Osteoblast (primary cell): Measurements from ENCODE around the gene ZNF385C. TPM values are rescaled to one million over a fixed set of nuclear protein-coding genes. Genes with fewer than 3 reads are reported as not detected.

Experiments
- DNase-seq: peaks from one replicate; pipeline ENCODE4 v3.0.0; 2011; ENCODE audit warnings: low spot score, mixed read lengths; ENCODE audit not compliant: insufficient read length; ENCODE audit errors: missing footprints
- H2AFZ ChIP-seq: 2 replicates; pipeline ENCODE4 v1.6.0; 2011; ENCODE audit warnings: mild to moderate bottlenecking, low read length
- H3K27ac ChIP-seq: 2 replicates; pipeline ENCODE4 v1.5.1; 2011; ENCODE audit warnings: mild to moderate bottlenecking, low read depth, low read length, moderate library complexity
- H3K27me3 ChIP-seq: 2 replicates; pipeline ENCODE4 v1.6.0; 2012; ENCODE audit warnings: mild to moderate bottlenecking, control low read depth, inconsistent platforms, low read length, moderate library complexity; ENCODE audit not compliant: insufficient read depth
- H3K36me3 ChIP-seq: 2 replicates; pipeline ENCODE4 v1.5.1; 2011; ENCODE audit warnings: mild to moderate bottlenecking, low read length, control low read depth, moderate library complexity; ENCODE audit not compliant: insufficient read depth
- H3K4me1 ChIP-seq: 2 replicates; pipeline ENCODE4 v1.5.1; 2011; ENCODE audit warnings: mild to moderate bottlenecking, low read length, control low read depth, moderate library complexity; ENCODE audit not compliant: insufficient read depth
- H3K4me2 ChIP-seq: 2 replicates; pipeline ENCODE4 v1.6.0; 2011; ENCODE audit warnings: mild to moderate bottlenecking, low read length; ENCODE audit not compliant: insufficient read depth
- H3K4me3 ChIP-seq: fragments of 200-600 bp; sonication (generic); 3 replicates; pipeline ENCODE4 v1.5.1; 2012; ENCODE audit warnings: mild to moderate bottlenecking, low read length, inconsistent platforms; ENCODE audit not compliant: insufficient read depth
- H3K79me2 ChIP-seq: 2 replicates; pipeline ENCODE4 v1.6.0; 2012; ENCODE audit warnings: mild to moderate bottlenecking, low read length, control low read depth, inconsistent platforms; ENCODE audit not compliant: insufficient read depth
- H3K9me3 ChIP-seq: 2 replicates; pipeline ENCODE4 v1.5.1; 2011; ENCODE audit warnings: low read depth, low read length, control low read depth
- H4K20me1 ChIP-seq: 2 replicates; pipeline ENCODE4 v1.6.0; 2012; ENCODE audit warnings: mild to moderate bottlenecking, low read length, control low read depth; ENCODE audit not compliant: insufficient read depth
- total RNA-seq: library from RNA; depleted of rRNA; stranded (reverse); fragments of >200 nt; gene quantifications from 2 replicates; pipeline ENCODE4 v1.2.3, GENCODE V29; 2012
- TF ChIP-seq, protein P1 (sequence below): IDR thresholded peaks from 2 replicates; pipeline ENCODE4 v1.5.1; 2011; ENCODE audit warnings: mild to moderate bottlenecking, low read depth, low read length, moderate library complexity; ENCODE audit errors: extremely low read depth

Gene ZNF385C
- total RNA-seq, 1 donor = not detected

DNA sequence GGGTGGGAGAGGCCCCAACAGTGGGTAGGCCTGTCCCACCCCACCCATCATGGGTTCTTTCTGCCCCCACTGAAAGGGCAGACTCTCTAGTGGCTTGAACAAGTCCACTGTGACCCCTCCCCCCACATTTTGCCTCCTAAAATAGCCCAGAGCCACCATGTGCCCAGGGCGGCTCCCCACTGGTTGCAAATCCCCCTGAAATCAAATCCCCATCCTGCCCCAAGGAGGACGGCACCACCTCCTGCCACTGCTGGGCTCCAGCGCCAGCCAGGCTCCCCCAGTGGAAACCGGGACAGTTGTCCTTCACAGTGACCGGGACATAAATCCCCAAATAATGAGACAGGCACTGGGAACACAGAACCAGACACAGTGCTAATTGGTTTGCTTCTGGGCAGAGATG is 20.5 kb downstream of the ZNF385C start:
- Histone ChIP-seq H3K4me2 (no peak overlapping the region), H3K79me2 (no peaks in the 10 kb centered on the region), H3K4me3 (no peak overlapping the region), H2AFZ (no peak overlapping the region), H4K20me1 (no peaks in the 10 kb centered on the region), H3K27me3 (peaks cover 12% of the 10 kb centered on the region), H3K4me1 (no peaks in the 10 kb centered on the region), H3K36me3 (no peaks in the 10 kb centered on the region), H3K9me3 (no peaks in the 10 kb centered on the region), H3K27ac (no peak overlapping the region)
- peak; percentile 30 for DNase-seq
- TF ChIP-seq, protein P1, sequence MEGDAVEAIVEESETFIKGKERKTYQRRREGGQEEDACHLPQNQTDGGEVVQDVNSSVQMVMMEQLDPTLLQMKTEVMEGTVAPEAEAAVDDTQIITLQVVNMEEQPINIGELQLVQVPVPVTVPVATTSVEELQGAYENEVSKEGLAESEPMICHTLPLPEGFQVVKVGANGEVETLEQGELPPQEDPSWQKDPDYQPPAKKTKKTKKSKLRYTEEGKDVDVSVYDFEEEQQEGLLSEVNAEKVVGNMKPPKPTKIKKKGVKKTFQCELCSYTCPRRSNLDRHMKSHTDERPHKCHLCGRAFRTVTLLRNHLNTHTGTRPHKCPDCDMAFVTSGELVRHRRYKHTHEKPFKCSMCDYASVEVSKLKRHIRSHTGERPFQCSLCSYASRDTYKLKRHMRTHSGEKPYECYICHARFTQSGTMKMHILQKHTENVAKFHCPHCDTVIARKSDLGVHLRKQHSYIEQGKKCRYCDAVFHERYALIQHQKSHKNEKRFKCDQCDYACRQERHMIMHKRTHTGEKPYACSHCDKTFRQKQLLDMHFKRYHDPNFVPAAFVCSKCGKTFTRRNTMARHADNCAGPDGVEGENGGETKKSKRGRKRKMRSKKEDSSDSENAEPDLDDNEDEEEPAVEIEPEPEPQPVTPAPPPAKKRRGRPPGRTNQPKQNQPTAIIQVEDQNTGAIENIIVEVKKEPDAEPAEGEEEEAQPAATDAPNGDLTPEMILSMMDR = no peak

DNA sequence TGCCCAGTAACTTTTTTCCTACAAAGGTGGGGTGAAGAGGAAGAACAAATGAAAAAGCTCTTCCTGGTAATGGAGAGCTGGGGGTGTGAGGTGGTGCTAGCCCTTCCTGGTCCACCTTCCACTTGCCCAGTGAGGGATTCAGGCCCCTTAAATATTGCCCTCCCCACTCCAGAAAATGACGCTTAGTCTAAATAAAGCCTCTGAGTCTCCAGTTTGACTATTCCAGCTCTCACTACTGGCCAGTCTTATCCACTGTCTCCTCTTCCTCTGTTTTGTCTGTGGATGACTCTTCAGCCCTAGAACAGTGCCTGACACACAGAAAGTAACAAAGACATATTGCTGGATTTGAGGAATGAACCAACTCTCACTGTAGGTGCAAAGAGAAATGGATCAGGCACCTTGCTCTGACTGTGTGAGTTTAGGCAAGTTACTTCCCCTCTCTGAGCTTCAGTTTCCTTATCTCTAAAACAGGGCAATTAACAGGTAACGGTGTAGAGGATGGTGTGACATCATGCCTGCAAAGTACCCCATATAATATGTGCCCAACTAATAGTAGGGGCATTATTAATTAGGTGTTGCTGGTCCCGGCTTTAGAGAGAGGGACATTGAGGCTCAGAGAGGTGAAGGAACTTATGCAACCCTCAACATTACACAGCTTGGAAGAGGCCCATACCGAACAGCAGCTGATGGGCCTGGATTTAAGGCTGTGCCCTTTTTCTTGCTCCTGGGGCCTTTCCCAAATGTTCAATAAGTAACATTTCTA is 21.3 kb downstream of the ZNF385C start:
- Histone ChIP-seq H3K27me3 (peaks cover 20% of the 10 kb centered on the region), H3K4me2 (no peak overlapping the region), H3K79me2 (no peaks in the 10 kb centered on the region), H3K27ac (no peak overlapping the region), H2AFZ (no peak overlapping the region), H3K9me3 (no peaks in the 10 kb centered on the region), H4K20me1 (no peaks in the 10 kb centered on the region), H3K4me3 (no peak overlapping the region), H3K4me1 (no peaks in the 10 kb centered on the region), H3K36me3 (no peaks in the 10 kb centered on the region)
- peak; percentile 77 for DNase-seq
- TF ChIP-seq, protein P1 = no peak

DNA sequence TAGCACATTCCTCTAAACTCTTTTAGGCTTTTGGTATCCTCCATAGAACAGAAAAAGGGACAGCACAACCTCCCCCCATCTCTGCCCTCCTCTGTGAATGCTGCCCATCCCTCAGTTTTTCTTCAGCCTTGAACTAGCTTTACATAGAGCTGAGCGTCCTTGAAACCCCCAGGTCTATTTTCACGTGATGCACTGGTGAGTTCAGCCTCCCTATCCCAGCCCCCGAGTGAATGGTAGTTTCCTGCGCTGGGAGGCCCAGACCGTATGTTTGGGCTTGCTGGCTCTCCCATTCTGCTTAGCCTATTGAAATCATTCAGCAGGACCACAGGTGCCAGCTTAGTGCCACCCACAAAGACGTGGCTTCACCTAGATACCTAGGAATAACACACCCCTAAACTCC is 22.5 kb downstream of the ZNF385C start:
- peak; percentile 63 for DNase-seq
- Histone ChIP-seq H3K27ac (no peak overlapping the region), H2AFZ (no peak overlapping the region), H3K4me2 (no peak overlapping the region), H3K36me3 (no peaks in the 10 kb centered on the region), H3K9me3 (no peaks in the 10 kb centered on the region), H3K27me3 (peaks cover 31% of the 10 kb centered on the region), H3K79me2 (no peaks in the 10 kb centered on the region), H4K20me1 (no peaks in the 10 kb centered on the region), H3K4me1 (no peaks in the 10 kb centered on the region), H3K4me3 (no peak overlapping the region)
- TF ChIP-seq, protein P1 = no peak

DNA sequence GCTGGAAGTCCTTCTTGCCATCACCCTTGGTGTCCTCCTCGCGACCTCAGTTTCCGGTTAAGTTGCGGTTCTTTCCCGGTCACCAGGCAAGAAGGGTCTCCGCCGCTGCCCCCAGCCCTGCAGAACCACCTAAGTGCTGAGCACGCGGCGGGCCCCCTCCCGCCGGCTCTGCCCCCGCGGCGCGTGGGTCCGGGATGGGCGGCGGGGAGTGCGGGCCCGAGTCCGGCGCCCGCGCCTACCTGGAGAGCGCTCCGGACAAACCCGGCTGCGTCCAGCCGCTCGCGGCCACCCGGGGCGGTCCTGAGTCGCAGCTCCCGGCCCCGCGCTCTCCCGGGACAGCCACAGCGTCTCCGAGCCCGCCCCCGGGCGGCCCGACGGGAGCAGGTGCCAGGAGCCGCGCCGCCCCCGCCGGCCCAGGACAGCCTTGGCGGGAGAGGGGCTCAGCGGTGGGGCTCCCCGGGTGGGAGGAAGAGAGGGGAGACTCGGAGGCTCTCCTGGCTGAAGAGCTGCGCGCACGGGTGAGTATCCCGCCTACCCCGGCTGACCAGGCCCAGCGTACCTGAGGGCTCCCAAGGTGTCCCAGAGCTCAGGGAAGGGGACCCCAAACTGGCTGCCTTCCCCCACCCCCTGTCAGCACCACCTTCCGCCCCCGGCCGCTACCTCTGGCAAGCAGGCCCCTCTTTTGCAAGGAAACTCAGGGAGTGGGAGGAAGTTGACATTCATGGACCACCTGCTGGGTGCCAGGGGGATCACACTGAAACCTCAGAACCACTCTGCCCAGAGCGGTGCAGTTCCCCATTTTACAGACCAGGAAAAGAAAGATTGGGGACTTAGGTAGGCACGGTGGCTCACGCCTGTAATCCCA is 25.7 kb downstream of the ZNF385C start:
- Histone ChIP-seq H3K4me1 (no peaks in the 10 kb centered on the region), H3K4me3 (no peak overlapping the region), H4K20me1 (no peaks in the 10 kb centered on the region), H2AFZ (no peak overlapping the region), H3K27me3 (peaks cover 42% of the 10 kb centered on the region), H3K27ac (no peak overlapping the region), H3K4me2 (no peak overlapping the region), H3K36me3 (no peaks in the 10 kb centered on the region), H3K79me2 (no peaks in the 10 kb centered on the region), H3K9me3 (no peaks in the 10 kb centered on the region)
- TF ChIP-seq, protein P1 = no peak
- no peak for DNase-seq
